H9 (cell line): ENCODE measurements around the gene HMGCS2. TPM values are rescaled to one million over a fixed set of nuclear protein-coding genes. Genes with fewer than 3 reads are reported as not detected.

ENCODE experiments used
- DNase-seq: peaks from one replicate; pipeline ENCODE4 v3.0.0-alpha.2; 2017
- H2AFZ ChIP-seq: one replicate; pipeline ENCODE4 v1.6.1; 2013; ENCODE audit warnings: mild to moderate bottlenecking, low read length, control low read depth, moderate library complexity
- H2AK5ac ChIP-seq: 2 replicates; pipeline ENCODE4 v1.6.1; 2013; ENCODE audit warnings: low read length, control low read depth, mixed read lengths; ENCODE audit not compliant: insufficient read length
- H2BK120ac ChIP-seq: one replicate; pipeline ENCODE4 v1.6.1; 2013; ENCODE audit warnings: low read depth, mild to moderate bottlenecking, low read length, control low read depth, inconsistent platforms; ENCODE audit not compliant: poor library complexity, severe bottlenecking
- H2BK12ac ChIP-seq: 2 replicates; pipeline ENCODE4 v1.6.1; 2013; ENCODE audit warnings: low read length, control low read depth, mixed read lengths, low read depth; ENCODE audit not compliant: insufficient read length
- H2BK15ac ChIP-seq: 2 replicates; pipeline ENCODE4 v1.6.1; 2013; ENCODE audit warnings: low read depth, low read length, control low read depth
- H2BK20ac ChIP-seq: one replicate; pipeline ENCODE4 v1.6.1; 2013; ENCODE audit warnings: low read depth, mild to moderate bottlenecking, low read length, control low read depth, inconsistent platforms; ENCODE audit not compliant: poor library complexity, severe bottlenecking
- H2BK5ac ChIP-seq: 2 replicates; pipeline ENCODE4 v1.6.1; 2013; ENCODE audit warnings: low read length, control low read depth, mixed read lengths; ENCODE audit not compliant: insufficient read length
- H3K14ac ChIP-seq: 2 replicates; pipeline ENCODE4 v1.6.1; 2013; ENCODE audit warnings: low read length, control low read depth; ENCODE audit not compliant: insufficient read depth
- H3K18ac ChIP-seq: 2 replicates; pipeline ENCODE4 v1.6.1; 2013; ENCODE audit warnings: low read depth, mild to moderate bottlenecking, mixed read lengths, low read length, control low read depth; ENCODE audit not compliant: insufficient read length
- H3K23ac ChIP-seq: 2 replicates; pipeline ENCODE4 v1.6.1; 2013; ENCODE audit warnings: low read length, control low read depth, mixed read lengths, low read depth; ENCODE audit not compliant: insufficient read length
- H3K23me2 ChIP-seq: 2 replicates; pipeline ENCODE4 v1.6.1; 2013; ENCODE audit warnings: low read depth, mild to moderate bottlenecking, mixed read lengths, low read length, control low read depth; ENCODE audit not compliant: insufficient read length, poor library complexity, severe bottlenecking
- H3K27ac ChIP-seq: 2 replicates; pipeline ENCODE4 v1.5.1; 2013; ENCODE audit warnings: low read length, control low read depth, mixed read lengths, low read depth; ENCODE audit not compliant: insufficient read length
- H3K27me3 ChIP-seq: 2 replicates; pipeline ENCODE4 v1.6.1; 2013; ENCODE audit warnings: low read length, control low read depth, inconsistent platforms; ENCODE audit not compliant: insufficient read depth
- H3K4ac ChIP-seq: 2 replicates; pipeline ENCODE4 v1.6.1; 2013; ENCODE audit warnings: low read depth, mild to moderate bottlenecking, control low read depth, inconsistent platforms, low read length, moderate library complexity
- H3K4me1 ChIP-seq: 2 replicates; pipeline ENCODE4 v1.6.1; 2013; ENCODE audit warnings: low read length, control low read depth, inconsistent platforms; ENCODE audit not compliant: insufficient read depth
- H3K4me2 ChIP-seq: 2 replicates; pipeline ENCODE4 v1.6.1; 2013; ENCODE audit warnings: low read length, control low read depth, mixed read lengths; ENCODE audit not compliant: insufficient read length, insufficient read depth
- H3K56ac ChIP-seq: 2 replicates; pipeline ENCODE4 v1.6.1; 2013; ENCODE audit warnings: low read depth, mild to moderate bottlenecking, mixed read lengths, low read length, control low read depth; ENCODE audit not compliant: insufficient read length
- H3K79me1 ChIP-seq: 2 replicates; pipeline ENCODE4 v1.6.1; 2013; ENCODE audit warnings: low read depth, mild to moderate bottlenecking, moderate library complexity, low read length, control low read depth, inconsistent platforms; ENCODE audit not compliant: insufficient read depth, poor library complexity, severe bottlenecking
- H3K79me2 ChIP-seq: 2 replicates; pipeline ENCODE4 v1.6.1; 2013; ENCODE audit warnings: low read length, control low read depth, inconsistent platforms; ENCODE audit not compliant: insufficient read depth
- H3K9ac ChIP-seq: 2 replicates; pipeline ENCODE4 v1.6.1; 2013; ENCODE audit warnings: low read length, control low read depth, mixed read lengths; ENCODE audit not compliant: insufficient read length; ENCODE audit errors: extremely low read depth
- H3K9me3 ChIP-seq: one replicate; pipeline ENCODE4 v1.6.1; 2013; ENCODE audit warnings: low read depth, low read length, inconsistent platforms; ENCODE audit not compliant: control insufficient read depth
- H3T11ph ChIP-seq: one replicate; pipeline ENCODE4 v1.6.1; 2013; ENCODE audit warnings: mild to moderate bottlenecking, low read length, control low read depth, inconsistent platforms
- H4K20me1 ChIP-seq: one replicate; pipeline ENCODE4 v1.6.1; 2013; ENCODE audit not compliant: control insufficient read depth, insufficient read length, insufficient read depth
- H4K5ac ChIP-seq: 2 replicates; pipeline ENCODE4 v1.6.1; 2013; ENCODE audit warnings: low read depth, mild to moderate bottlenecking, mixed read lengths, low read length, control low read depth; ENCODE audit not compliant: insufficient read length
- H4K8ac ChIP-seq: replicated peaks from 2 replicates; pipeline ENCODE4 v1.6.1; 2013; ENCODE audit warnings: low read length, control low read depth, mixed read lengths, low read depth; ENCODE audit not compliant: insufficient read length
- H4K91ac ChIP-seq: 2 replicates; pipeline ENCODE4 v1.6.1; 2013; ENCODE audit warnings: low read depth, mild to moderate bottlenecking, moderate library complexity, mixed read lengths, low read length, control low read depth; ENCODE audit not compliant: insufficient read length
- H3K27ac Mint-ChIP-seq, 3 experiments: 2 replicates in 2 of 3; 3 replicates in 1 of 3; pipeline ENCODE4 v1.8.0; 2020 to 2021; ENCODE audit warnings: mixed read lengths in 3 of 3, mild to moderate bottlenecking in 1 of 3, moderate library complexity in 1 of 3
- H3K27me3 Mint-ChIP-seq: 2 replicates; pipeline ENCODE4 v1.8.0; 2021; ENCODE audit warnings: low read depth, mild to moderate bottlenecking, moderate library complexity, mixed read lengths
- H3K36me3 Mint-ChIP-seq, 3 experiments: 2 replicates in 2 of 3; 3 replicates in 1 of 3; pipeline ENCODE4 v1.8.0; 2020 to 2021; ENCODE audit warnings: low read depth in 3 of 3, mixed read lengths in 3 of 3; ENCODE audit not compliant: insufficient read depth in 1 of 3
- H3K4me1 Mint-ChIP-seq, 2 experiments: 2 replicates each; pipeline ENCODE4 v1.8.0; 2020; ENCODE audit warnings: mixed read lengths in 2 of 2
- H3K4me3 Mint-ChIP-seq, 2 experiments: 2 replicates in 1 of 2; 3 replicates in 1 of 2; pipeline ENCODE4 v1.8.0; 2020 to 2021; ENCODE audit warnings: mild to moderate bottlenecking in 2 of 2, mixed read lengths in 2 of 2, moderate library complexity in 1 of 2
- H3K9me3 Mint-ChIP-seq, 2 experiments: 2 replicates in 1 of 2; 3 replicates in 1 of 2; pipeline ENCODE4 v1.8.0; 2020; ENCODE audit warnings: mild to moderate bottlenecking in 2 of 2, mixed read lengths in 2 of 2, moderate library complexity in 1 of 2
- CTCF ChIP-seq: fragments of 200-600 bp; sonication (generic); conservative IDR thresholded peaks from 3 replicates; pipeline ENCODE4 v1.8.0; 2021; ENCODE audit warnings: antibody characterized with exemption, mild to moderate bottlenecking
- WGBS: extraction: QIAGEN DNeasy Blood & Tissue Kit; methylation state at CpG from one replicate; pipeline ENCODE4 v1.1.7; 2013; ENCODE audit warnings: missing lambda C conversion rate, low lambda C conversion rate, mixed read lengths; ENCODE audit not compliant: insufficient read length; ENCODE audit errors: extremely low coverage; 5-methylcytosine and 5-hydroxymethylcytosine counted together
- total RNA-seq: library from RNA; stranded (reverse); gene quantifications from 2 replicates; pipeline ENCODE4 v1.2.1, GENCODE V29; 2021

Gene HMGCS2
- total RNA-seq, 1 experiment from 2014 or later = not detected

GRCh38 chr1:119805746-119806145, 37.0 kb upstream of the HMGCS2 start:
- Histone ChIP-seq H2BK5ac (no peak overlapping the region), H2BK15ac (no peak overlapping the region), H2BK20ac (no peak overlapping the region), H3K56ac (no peak overlapping the region), H4K5ac (no peak overlapping the region), H3K14ac (no peak overlapping the region), H4K8ac (no peak overlapping the region), H4K91ac (no peak overlapping the region), H3K9me3 (peaks cover 4% of the 10 kb centered on the region), H3T11ph (no peak overlapping the region), H3K23me2 (no peaks in the 10 kb centered on the region), H2AK5ac (no peak overlapping the region), H3K79me1 (no peaks in the 10 kb centered on the region), H3K4ac (no peak overlapping the region), H2BK120ac (no peak overlapping the region), H3K4me1 (no peaks in the 10 kb centered on the region), H3K27me3 (no peaks in the 10 kb centered on the region), H3K79me2 (no peaks in the 10 kb centered on the region), H2AFZ (no peak overlapping the region), H4K20me1 (no peaks in the 10 kb centered on the region), H3K27ac (no peak overlapping the region), H3K9ac (no peak overlapping the region), H3K4me2 (no peak overlapping the region), H2BK12ac (no peak overlapping the region), H3K18ac (no peak overlapping the region), H3K23ac (no peak overlapping the region)
- H3K4me1 Mint-ChIP-seq = peaks cover 3 to 4% of the 10 kb centered on the region in 2 experiments; a peak in 2 of 4 replicates
- no peaks in the 10 kb centered on the region for H3K9me3 Mint-ChIP-seq
- WGBS = no CpG with 5 or more reads among the region's 13 CpGs
- no peak for DNase-seq
- H3K27me3 Mint-ChIP-seq = peaks cover 18% of the 10 kb centered on the region; the same call in 1 of the 2 replicates
- TF ChIP-seq CTCF = no peak
- peak overlapping the region in 1 of 3 experiments; percentile 31; a peak in 1 of 7 replicates for H3K27ac Mint-ChIP-seq
- H3K36me3 Mint-ChIP-seq = no peaks in the 10 kb centered on the region
- no peak overlapping the region for H3K4me3 Mint-ChIP-seq
